ACC112 (cell line): Measurements from ENCODE around the gene TIAM1.

Experiments used
- H2AFZ ChIP-seq: fragments of 200-600 bp; sonication (generic); one replicate; pipeline ENCODE4 v1.6.0; 2017; ENCODE audit warnings: antibody characterized with exemption, low read length; ENCODE audit not compliant: unreplicated experiment
- H3K27ac ChIP-seq: fragments of 200-600 bp; sonication (generic); 2 replicates; pipeline ENCODE4 v1.5.1; 2014; ENCODE audit warnings: low read depth, mild to moderate bottlenecking, antibody characterized with exemption, low read length, moderate library complexity
- H3K27me3 ChIP-seq: fragments of 200-600 bp; sonication (generic); 2 replicates; pipeline ENCODE4 v1.6.1; 2014; ENCODE audit warnings: mild to moderate bottlenecking, antibody characterized with exemption, low read length, moderate library complexity, mixed read lengths; ENCODE audit not compliant: insufficient read depth
- H3K36me3 ChIP-seq: fragments of 200-600 bp; sonication (generic); 2 replicates; pipeline ENCODE4 v1.6.1; 2016; ENCODE audit warnings: mild to moderate bottlenecking, antibody characterized with exemption, low read length, moderate library complexity, mixed read lengths; ENCODE audit not compliant: insufficient read depth
- H3K4me1 ChIP-seq: fragments of 200-600 bp; sonication (generic); one replicate; pipeline ENCODE4 v1.6.1; 2016; ENCODE audit warnings: low read length, mixed read lengths; ENCODE audit not compliant: insufficient read depth, unreplicated experiment, control insufficient read depth
- H3K4me3 ChIP-seq: fragments of 200-600 bp; sonication (generic); 2 replicates; pipeline ENCODE4 v1.5.1; 2014; ENCODE audit warnings: mild to moderate bottlenecking, low read depth, low read length
- H3K79me2 ChIP-seq: fragments of 200-600 bp; sonication (generic); one replicate; pipeline ENCODE4 v1.6.0; 2016; ENCODE audit warnings: low read length; ENCODE audit not compliant: control insufficient read depth, unreplicated experiment, insufficient read depth

TIAM1 gene, protein sequence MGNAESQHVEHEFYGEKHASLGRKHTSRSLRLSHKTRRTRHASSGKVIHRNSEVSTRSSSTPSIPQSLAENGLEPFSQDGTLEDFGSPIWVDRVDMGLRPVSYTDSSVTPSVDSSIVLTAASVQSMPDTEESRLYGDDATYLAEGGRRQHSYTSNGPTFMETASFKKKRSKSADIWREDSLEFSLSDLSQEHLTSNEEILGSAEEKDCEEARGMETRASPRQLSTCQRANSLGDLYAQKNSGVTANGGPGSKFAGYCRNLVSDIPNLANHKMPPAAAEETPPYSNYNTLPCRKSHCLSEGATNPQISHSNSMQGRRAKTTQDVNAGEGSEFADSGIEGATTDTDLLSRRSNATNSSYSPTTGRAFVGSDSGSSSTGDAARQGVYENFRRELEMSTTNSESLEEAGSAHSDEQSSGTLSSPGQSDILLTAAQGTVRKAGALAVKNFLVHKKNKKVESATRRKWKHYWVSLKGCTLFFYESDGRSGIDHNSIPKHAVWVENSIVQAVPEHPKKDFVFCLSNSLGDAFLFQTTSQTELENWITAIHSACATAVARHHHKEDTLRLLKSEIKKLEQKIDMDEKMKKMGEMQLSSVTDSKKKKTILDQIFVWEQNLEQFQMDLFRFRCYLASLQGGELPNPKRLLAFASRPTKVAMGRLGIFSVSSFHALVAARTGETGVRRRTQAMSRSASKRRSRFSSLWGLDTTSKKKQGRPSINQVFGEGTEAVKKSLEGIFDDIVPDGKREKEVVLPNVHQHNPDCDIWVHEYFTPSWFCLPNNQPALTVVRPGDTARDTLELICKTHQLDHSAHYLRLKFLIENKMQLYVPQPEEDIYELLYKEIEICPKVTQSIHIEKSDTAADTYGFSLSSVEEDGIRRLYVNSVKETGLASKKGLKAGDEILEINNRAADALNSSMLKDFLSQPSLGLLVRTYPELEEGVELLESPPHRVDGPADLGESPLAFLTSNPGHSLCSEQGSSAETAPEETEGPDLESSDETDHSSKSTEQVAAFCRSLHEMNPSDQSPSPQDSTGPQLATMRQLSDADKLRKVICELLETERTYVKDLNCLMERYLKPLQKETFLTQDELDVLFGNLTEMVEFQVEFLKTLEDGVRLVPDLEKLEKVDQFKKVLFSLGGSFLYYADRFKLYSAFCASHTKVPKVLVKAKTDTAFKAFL (N-terminal part only)

DNA sequence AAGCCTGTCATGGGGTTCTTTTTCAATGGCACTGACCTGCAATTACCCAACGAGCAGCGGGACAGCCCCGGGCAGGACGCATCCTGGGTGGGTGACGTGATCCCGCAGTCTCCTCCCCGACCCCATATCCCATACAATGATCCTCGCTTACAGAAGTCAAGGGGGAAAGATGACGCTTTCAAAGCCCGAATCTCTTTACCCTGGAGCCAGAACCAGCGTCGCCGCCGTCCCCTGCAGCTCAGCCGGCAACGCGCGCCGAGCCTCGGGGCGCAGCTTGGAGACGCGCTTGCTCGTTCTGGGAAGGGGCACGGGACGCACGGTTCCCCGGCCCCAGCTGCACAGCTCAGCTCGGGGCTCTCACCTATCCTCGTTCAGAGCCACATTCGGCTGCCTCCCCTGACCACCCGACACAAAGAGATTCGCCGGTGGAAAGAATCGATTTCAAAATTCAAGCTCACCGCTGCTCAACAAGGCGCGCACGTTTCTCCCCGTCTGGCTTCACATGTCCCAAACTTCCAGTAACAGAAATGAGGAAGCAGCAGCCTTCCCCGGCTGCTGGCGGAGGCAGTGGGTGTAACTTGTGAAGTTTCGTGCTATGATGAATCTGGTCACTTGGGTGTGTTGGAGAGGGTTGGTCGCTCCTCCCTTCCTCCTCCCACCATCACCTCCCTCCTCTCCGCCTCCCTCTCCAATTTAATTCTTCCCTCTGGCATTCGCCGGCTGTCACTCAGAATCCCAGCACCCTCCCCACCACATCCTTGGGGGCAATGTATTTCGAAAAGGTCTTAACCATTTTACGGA, at the start of gene TIAM1:
Gene TIAM1 (minus strand): TSS at position 582 of the 801 bp plus-strand sequence. CDS start 77,289 bp downstream, outside the sequence.
- H3K27ac ChIP-seq = no peak within 1 kb of the TSS; the same call in 1 of the 2 replicates
- H3K4me3 ChIP-seq = peak within 1 kb of the TSS; percentile 89
- no peaks in the 10 kb centered on the region for H3K27me3 ChIP-seq
- H3K4me1 ChIP-seq = peaks cover 10% of the 10 kb centered on the region
- H3K79me2 ChIP-seq = peaks cover 27% of the 10 kb centered on the region
- no peaks in the 10 kb centered on the region for H3K36me3 ChIP-seq
- peak within 1 kb of the TSS; percentile 88 for H2AFZ ChIP-seq

DNA sequence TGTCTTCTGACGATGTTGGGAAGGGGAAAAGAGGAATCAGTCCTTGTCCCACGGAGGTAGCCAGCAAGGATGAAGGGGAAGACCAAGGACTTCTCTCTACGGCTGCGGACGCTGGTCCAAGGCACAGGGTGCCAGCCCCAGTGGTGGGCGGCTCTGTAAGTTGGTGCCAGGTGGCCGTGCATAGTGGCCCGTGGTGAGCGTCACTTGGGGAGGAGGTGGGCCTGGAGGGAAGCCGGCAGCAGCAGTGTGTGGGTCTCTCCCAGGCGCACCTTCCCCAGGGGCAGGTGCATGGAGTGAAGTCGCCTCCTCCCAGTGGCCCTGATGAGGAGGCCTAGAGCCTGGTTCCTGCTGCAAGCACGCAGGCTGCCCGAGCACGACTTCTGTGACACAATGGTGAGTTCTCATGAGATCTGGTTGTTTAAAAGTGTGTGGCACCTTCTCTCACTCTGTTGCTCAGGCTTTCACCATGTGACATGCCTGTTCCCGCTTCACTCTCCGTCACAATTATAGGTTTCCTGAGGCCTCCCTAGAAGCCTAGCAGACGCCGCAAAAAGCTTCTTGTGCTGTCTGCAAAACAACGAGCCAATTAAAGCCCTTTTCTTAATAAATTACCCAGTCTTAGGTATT, 43.6 kb upstream of the TIAM1 start:
- H3K27me3 ChIP-seq = 0 out of 2 replicates have a peak, but pooled peaks cover 5% of the 10 kb centered on the region
- H3K79me2 ChIP-seq = no peaks in the 10 kb centered on the region
- H3K4me1 ChIP-seq = no peaks in the 10 kb centered on the region
- no peak overlapping the region for H2AFZ ChIP-seq
- H3K36me3 ChIP-seq = no peaks in the 10 kb centered on the region
- no peak overlapping the region for H3K27ac ChIP-seq
- no peak overlapping the region for H3K4me3 ChIP-seq

DNA sequence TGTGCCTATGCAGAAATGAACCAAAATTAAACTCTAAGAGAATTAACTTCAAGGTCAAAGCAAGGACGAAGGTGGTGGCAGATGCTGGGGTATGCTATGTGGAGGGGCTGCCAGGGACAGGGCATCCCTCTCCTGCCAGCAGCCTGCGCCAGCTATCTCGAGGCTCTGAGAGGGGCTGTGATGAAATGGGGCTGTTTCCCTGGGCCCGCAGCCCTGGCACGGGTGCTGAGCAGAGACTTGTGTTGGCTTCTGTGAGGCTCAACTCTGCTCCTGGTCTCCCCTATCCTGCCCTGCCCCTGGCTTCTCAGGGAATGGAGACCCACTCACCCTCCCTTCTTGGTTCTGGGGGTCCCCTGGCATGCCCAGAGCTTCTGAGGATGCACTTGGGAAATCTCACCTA, 41.9 kb upstream of the TIAM1 start:
- Histone ChIP-seq H3K79me2 (no peaks in the 10 kb centered on the region), H3K4me3 (no peak overlapping the region), H3K4me1 (no peaks in the 10 kb centered on the region), H3K27ac (no peak overlapping the region), H2AFZ (no peak overlapping the region), H3K36me3 (no peaks in the 10 kb centered on the region), H3K27me3 (0 out of 2 replicates have a peak, but pooled peaks cover 5% of the 10 kb centered on the region)

DNA sequence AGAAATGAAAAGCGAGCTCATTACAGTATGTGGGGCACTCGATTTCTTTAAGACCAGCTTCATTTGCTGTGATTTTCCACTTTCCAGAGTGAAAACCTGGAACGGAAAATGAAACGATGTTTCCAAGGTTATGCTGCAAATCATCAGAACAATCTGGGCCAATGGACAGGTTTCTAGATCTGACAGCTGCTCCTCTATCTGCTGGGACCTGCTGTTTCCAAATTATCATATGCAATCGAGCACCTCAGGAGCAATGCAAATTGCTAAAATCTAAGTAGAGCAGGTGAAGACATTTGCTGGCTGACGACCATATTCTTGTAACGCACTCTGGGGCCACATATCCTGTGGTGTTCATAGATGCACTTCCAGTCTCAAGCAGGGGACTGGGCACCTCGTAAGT, 39.7 kb upstream of the TIAM1 start:
- Histone ChIP-seq H2AFZ (no peak overlapping the region), H3K27me3 (0 out of 2 replicates have a peak, but pooled peaks cover 5% of the 10 kb centered on the region), H3K36me3 (no peaks in the 10 kb centered on the region), H3K4me3 (no peak overlapping the region), H3K4me1 (no peaks in the 10 kb centered on the region), H3K27ac (no peak overlapping the region), H3K79me2 (no peaks in the 10 kb centered on the region)

DNA sequence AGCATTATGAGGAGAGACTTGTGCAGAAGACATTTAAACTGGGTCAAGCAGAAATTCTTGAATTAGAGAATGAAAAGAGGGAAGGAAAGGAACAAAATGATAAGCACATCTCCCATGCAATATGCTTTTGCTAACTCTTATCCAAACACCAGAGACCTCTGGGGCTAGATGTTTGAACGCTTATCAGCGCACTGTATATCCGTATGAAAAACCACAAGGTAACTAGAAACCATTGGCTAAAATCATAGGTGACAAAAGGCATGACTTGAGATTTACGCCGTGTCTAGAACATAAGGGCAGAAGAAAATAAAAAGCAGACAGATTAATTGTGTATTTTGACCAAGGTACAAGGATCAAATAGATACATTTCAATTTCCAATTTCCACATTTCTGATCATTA, 38.0 kb upstream of the TIAM1 start:
- Histone ChIP-seq H3K36me3 (no peaks in the 10 kb centered on the region), H3K4me3 (no peak overlapping the region), H3K4me1 (no peaks in the 10 kb centered on the region), H3K79me2 (no peaks in the 10 kb centered on the region), H3K27me3 (0 out of 2 replicates have a peak, but pooled peaks cover 5% of the 10 kb centered on the region), H3K27ac (no peak overlapping the region), H2AFZ (no peak overlapping the region)

DNA sequence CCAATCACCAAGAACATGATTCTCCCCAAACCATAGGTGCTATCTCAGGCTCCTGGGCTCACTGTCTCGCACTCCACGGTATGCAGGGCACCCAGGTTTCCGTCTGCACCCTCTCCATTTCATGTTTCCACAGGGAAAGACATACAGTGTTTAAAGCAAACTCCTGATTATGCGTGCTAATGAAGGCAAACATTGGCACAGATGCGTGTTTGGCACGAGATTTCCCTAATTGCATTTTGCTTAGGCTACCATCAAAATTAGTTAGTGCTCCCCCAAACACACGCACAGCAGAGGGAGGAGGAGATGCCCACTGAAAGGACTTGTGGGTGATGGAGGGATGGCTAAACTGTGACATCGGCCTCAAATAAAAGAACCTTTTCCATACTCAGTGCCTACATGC, 32.2 kb upstream of the TIAM1 start:
- Histone ChIP-seq H3K4me3 (no peak overlapping the region), H3K4me1 (peaks cover 3% of the 10 kb centered on the region), H3K79me2 (no peaks in the 10 kb centered on the region), H3K27ac (no peak overlapping the region), H2AFZ (no peak overlapping the region), H3K36me3 (no peaks in the 10 kb centered on the region), H3K27me3 (no peaks in the 10 kb centered on the region)

DNA sequence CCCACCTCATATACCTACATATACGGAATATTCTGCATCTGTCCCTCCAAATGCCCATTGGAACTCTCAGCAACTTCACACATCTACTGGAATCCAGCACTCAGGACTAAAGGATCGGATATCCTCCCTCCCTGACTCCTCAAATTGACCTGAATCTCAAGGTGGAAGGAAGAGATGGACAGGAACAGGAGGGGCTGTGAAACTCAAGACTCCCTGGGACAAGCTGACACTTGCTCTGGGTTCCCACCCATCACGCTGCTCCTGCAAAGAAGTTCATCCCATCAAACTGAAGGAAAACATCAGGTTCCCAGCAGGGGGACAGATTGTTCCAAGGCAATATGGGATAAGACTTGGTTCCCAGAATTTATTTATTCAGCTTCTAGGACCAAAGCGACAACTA, 30.3 kb upstream of the TIAM1 start:
- Histone ChIP-seq H3K36me3 (no peaks in the 10 kb centered on the region), H3K27me3 (no peaks in the 10 kb centered on the region), H3K79me2 (no peaks in the 10 kb centered on the region), H2AFZ (no peak overlapping the region), H3K4me3 (no peak overlapping the region), H3K27ac (no peak overlapping the region), H3K4me1 (peaks cover 3% of the 10 kb centered on the region)

DNA sequence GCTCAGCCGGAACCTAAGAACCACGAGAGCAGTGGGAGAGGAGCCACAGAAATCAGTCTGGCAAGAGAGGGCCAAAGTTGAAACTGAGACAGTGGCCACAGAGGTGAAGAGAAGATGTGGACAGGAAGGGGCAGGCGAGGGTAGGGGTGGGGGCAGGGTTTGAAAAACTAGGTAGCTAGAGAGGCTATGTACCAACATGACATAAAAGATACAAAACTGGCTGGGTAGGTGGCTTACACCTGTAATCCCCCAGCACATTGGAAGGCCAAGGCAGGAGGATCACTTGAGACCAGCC, 28.4 kb upstream of the TIAM1 start:
- H3K27ac ChIP-seq = no peak overlapping the region
- H2AFZ ChIP-seq = no peak overlapping the region
- H3K36me3 ChIP-seq = no peaks in the 10 kb centered on the region
- H3K4me1 ChIP-seq = peaks cover 3% of the 10 kb centered on the region
- H3K79me2 ChIP-seq = no peaks in the 10 kb centered on the region
- no peaks in the 10 kb centered on the region for H3K27me3 ChIP-seq
- no peak overlapping the region for H3K4me3 ChIP-seq

DNA sequence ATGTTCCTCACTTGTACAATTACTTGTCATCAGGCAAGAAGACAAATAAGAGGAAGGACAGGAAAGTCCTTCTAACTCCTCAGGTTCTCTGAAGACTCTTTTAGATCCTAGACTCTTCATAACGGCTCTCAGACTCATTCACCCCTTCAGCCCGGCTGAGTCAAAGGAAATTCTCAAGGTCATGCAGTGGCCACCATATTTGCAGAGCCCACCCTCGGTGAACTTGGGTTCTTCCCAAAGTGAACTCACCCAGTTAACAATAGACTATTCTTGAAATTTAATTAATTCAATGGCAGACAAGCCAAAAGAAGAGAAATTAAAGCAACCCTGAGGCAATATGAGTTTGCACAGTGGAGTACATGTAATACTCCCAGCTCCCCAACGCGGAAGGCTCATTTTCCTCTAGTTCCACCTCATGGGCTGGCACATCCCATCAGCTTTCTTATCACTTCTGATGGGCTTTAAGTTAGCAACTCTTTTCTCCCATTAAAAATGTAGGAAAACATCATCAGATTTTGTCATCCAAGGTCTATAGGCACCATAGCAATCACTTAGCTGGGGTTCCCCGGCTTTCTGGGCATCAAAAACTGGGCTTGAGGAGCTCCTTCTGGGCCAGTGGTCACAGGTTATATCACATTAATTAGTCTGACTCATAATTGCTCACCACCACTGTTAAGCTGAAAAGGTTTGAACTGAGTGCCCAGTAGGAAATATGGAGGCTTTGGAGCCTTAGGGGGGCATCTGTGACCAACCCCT, 27.8 kb upstream of the TIAM1 start:
- peaks cover 7% of the 10 kb centered on the region for H3K4me1 ChIP-seq
- H2AFZ ChIP-seq = no peak overlapping the region
- no peaks in the 10 kb centered on the region for H3K79me2 ChIP-seq
- no peak overlapping the region for H3K4me3 ChIP-seq
- H3K27ac ChIP-seq = no peak overlapping the region
- no peaks in the 10 kb centered on the region for H3K27me3 ChIP-seq
- no peaks in the 10 kb centered on the region for H3K36me3 ChIP-seq
